Neutrophil (primary cell): Measurements from ENCODE around the gene CREBZF.
"Not testable (repeated sequence)": the region's sequence is repeated elsewhere in the genome, so short reads cannot be mapped to it uniquely, and the experiment has no call there.

Source experiments
- H3K27ac ChIP-seq: fragments of 200-600 bp; sonication (generic); 2 replicates; pipeline ENCODE4 v1.5.1; 2016; ENCODE audit warnings: mild to moderate bottlenecking, moderate library complexity
- H3K27me3 ChIP-seq: fragments of 200-600 bp; sonication (generic); 2 replicates; pipeline ENCODE4 v1.6.0; 2016; ENCODE audit warnings: mild to moderate bottlenecking
- H3K36me3 ChIP-seq: fragments of 200-600 bp; sonication (generic); 2 replicates; pipeline ENCODE4 v1.5.1; 2017
- H3K4me1 ChIP-seq, 2 experiments: fragments of 200-600 bp in 1 of 2; sonication (generic) in 1 of 2; 1 replicate in 1 of 2; 2 replicates in 1 of 2; pipeline versions ENCODE4 v1.5.1 to v1.6.1; 2013 to 2016; ENCODE audit warnings: low read depth in 1 of 2, low read length in 1 of 2, mild to moderate bottlenecking in 1 of 2, moderate library complexity in 1 of 2; ENCODE audit not compliant: control insufficient read depth in 1 of 2, insufficient read depth in 1 of 2
- H3K4me3 ChIP-seq, 2 experiments: fragments of 200-600 bp in 1 of 2; sonication (generic) in 1 of 2; 1 replicate in 1 of 2; 2 replicates in 1 of 2; pipeline ENCODE4 v1.5.1; 2013 to 2016; ENCODE audit warnings: low read depth in 1 of 2, low read length in 1 of 2, mild to moderate bottlenecking in 1 of 2, moderate library complexity in 1 of 2
- H3K9me3 ChIP-seq: fragments of 200-600 bp; sonication (generic); 2 replicates; pipeline ENCODE4 v1.5.1; 2016
- TF ChIP-seq, protein P1 (sequence below): fragments of 200-600 bp; sonication (generic); IDR thresholded peaks from 2 replicates; pipeline ENCODE4 v1.5.1; 2016; ENCODE audit warnings: antibody characterized with exemption

CREBZF gene

DNA sequence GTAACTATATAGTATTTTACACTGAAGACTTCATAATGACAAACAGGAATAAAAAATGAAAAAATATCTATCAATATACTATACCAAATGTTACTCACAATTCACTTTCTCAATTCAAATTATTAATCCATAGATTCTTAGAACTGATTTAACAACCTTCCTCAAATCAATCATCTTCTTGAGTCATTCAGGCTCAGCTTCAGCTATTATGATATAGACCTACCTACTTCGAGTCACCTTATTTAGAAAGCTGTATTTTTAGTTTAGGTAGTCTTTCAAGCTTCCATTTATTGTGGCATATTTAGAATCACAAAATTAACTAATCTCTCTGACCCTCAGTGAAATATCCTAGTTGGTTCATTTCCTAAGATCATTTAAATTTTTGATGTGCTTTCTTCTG lies 8.2 kb downstream of the CREBZF start:
- peaks cover 40% of the 10 kb centered on the region for H3K36me3 ChIP-seq
- no peak overlapping the region for H3K27ac ChIP-seq
- H3K4me1 ChIP-seq: no peaks in the 10 kb centered on the region
- no peaks in the 10 kb centered on the region for H3K9me3 ChIP-seq
- TF ChIP-seq, protein P1, sequence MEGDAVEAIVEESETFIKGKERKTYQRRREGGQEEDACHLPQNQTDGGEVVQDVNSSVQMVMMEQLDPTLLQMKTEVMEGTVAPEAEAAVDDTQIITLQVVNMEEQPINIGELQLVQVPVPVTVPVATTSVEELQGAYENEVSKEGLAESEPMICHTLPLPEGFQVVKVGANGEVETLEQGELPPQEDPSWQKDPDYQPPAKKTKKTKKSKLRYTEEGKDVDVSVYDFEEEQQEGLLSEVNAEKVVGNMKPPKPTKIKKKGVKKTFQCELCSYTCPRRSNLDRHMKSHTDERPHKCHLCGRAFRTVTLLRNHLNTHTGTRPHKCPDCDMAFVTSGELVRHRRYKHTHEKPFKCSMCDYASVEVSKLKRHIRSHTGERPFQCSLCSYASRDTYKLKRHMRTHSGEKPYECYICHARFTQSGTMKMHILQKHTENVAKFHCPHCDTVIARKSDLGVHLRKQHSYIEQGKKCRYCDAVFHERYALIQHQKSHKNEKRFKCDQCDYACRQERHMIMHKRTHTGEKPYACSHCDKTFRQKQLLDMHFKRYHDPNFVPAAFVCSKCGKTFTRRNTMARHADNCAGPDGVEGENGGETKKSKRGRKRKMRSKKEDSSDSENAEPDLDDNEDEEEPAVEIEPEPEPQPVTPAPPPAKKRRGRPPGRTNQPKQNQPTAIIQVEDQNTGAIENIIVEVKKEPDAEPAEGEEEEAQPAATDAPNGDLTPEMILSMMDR: no peak
- H3K4me3 ChIP-seq: no peak overlapping the region
- no peaks in the 10 kb centered on the region for H3K27me3 ChIP-seq

DNA sequence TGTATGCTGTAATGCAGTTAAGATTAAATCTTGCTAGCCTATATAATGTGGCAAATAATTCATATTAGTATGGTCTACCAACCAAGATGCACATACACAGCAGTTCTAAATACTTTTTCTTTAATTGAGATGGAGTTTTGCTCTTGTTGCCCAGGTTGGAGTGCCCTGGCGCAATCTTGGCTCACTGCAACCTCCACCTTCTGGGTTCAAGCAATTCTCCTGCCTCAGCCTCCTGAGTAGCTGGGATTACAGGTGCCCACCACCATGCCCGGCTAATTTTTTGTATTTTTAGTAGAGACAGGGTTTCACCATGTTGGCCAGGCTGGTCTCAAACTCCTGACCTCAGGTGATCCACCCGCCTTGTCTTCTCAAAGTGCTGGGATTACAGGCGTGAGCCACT lies 10.6 kb downstream of the CREBZF start:
- H3K27ac ChIP-seq, H3K4me1 ChIP-seq, H3K4me3 ChIP-seq, H3K27me3 ChIP-seq, H3K9me3 ChIP-seq: not testable (repeated sequence)
- H3K36me3 ChIP-seq: peaks cover 29% of the 10 kb centered on the region

DNA sequence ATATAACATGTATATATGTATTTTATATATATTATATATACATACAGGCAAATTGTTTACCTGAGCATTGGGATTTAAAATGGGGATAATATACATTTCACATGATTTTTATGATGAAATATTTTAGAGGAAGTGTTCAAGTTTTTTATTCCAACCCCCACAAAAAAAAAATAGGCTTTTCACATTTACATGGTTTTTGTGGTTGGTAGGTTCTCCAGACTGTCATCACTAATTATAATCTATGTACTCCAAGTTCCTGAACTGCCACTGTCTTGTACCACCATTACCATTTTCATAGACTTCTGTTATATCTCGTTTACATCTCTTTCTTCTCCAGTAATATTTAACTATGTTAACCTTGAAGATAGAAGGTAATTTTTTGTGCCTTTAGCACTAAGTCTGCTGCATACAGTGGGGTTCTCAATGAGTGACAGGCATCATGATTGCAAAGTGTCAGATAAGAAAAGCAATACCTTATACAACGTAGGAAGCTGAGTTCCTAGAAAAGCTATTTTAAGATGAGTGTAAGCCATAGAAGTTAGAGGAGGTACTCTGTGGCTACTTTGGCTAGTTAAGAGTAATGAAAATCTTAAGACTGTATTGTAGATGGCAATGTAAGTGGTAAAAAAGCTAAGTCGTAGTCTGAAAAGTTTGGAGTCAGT lies 12.0 kb downstream of the CREBZF start:
- Histone ChIP-seq H3K27me3 (no peaks in the 10 kb centered on the region), H3K4me3 (no peak overlapping the region), H3K36me3 (peaks cover 26% of the 10 kb centered on the region), H3K9me3 (no peaks in the 10 kb centered on the region), H3K27ac (no peak overlapping the region), H3K4me1 (peaks cover 5 to 6% of the 10 kb centered on the region in 2 experiments)
- TF ChIP-seq, protein P1: no peak

DNA sequence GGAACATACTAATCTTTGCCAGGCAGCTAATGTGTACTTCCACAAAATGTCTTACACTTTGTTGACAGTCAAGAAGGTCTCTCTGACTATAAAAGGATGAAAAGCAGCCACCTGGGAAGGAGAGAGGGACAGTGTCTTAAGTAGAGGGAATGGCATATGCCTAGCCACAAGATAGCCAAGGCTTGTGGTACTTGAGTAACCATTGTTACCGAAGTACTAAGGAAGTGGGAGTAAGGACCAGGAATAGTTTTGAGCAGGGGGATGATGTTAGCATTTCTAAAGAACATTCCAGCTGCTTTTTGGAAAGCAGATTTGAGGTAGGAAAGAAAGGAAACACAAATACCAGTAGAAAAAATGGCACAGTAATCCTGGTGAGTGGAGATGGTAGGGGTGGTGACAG lies 13.8 kb downstream of the CREBZF start:
- Histone ChIP-seq H3K4me3 (no peak overlapping the region), H3K4me1 (peaks cover 13 to 16% of the 10 kb centered on the region in 2 experiments), H3K9me3 (no peaks in the 10 kb centered on the region), H3K27ac (no peak overlapping the region), H3K36me3 (peaks cover 16% of the 10 kb centered on the region), H3K27me3 (peaks cover 2% of the 10 kb centered on the region)
- TF ChIP-seq, protein P1: no peak

DNA sequence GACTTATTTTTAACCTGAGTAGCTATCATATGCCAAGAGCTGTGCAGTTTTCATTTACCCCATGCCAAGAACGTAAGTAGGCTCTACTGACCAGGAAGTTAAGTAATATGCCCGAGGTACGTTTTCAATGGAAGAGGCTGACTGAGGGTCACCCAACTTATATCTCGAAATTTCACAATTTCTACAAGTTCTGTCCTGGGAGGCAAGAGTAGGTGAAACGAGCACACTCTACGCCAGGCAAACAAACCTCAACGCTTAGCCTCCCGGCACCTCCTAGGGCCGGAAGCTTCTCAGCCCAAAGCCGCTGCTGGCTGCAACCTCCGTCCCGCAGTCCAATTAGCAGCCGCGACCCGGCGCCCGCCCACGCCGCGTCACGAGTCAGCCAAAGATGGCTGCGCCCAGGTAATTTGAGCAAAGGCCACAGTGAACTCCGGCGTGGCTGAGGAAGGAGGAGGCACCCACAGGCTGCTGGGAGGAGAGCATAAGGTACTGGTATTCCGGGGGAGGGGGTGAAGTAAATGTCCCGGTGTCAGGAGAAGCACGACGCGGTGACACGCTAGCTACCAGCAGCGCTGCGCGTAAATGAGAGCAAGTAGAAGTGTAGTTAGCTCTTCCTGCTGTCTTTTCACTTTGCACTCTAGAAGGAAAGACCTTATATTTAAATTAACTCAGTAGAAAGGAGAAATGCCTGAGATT lies 17.2 kb downstream of the CREBZF start, which contains the start of gene TMEM126A:
TMEM126A (plus strand) TSS at position 364 of the 696 bp plus-strand sequence. CDS start 2,289 bp downstream, outside the sequence.
- Histone ChIP-seq H3K4me3 (peak within 1 kb of the TSS; percentile 83), H3K36me3 (no peaks in the 10 kb centered on the region), H3K9me3 (no peaks in the 10 kb centered on the region), H3K4me1 (peaks cover 13 to 16% of the 10 kb centered on the region in 2 experiments), H3K27ac (peak within 1 kb of the TSS; percentile 84), H3K27me3 (peaks cover 35% of the 10 kb centered on the region)
- TF ChIP-seq, protein P1: peak; percentile 47

DNA sequence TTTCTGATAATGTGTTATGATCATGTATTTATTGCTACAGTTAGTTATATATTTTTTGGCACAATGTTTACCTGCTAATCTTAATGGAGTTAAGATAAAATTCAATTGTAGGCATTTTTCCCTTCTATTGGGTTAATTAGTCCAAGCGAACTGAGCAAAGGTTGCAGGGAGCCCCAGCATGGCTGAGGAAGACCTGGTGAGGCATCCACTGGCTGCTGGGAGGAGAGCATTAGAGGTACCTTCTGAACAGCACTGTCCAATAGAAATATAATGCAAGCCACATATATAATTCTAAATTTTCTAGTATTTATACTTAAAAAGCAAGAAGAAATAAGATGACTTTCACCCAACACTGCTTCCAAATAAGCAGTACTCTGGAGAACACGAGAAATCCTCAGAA lies 17.9 kb downstream of the CREBZF start:
- H3K27ac ChIP-seq: peak overlapping the region; percentile 84

More for the DNA sequence above, 17.9 kb downstream of the CREBZF start:
- peaks cover 13 to 16% of the 10 kb centered on the region in 2 experiments for H3K4me1 ChIP-seq
- peaks cover 41% of the 10 kb centered on the region for H3K27me3 ChIP-seq
- H3K36me3 ChIP-seq: no peaks in the 10 kb centered on the region
- peak overlapping the region; percentile 83 for H3K4me3 ChIP-seq
- TF ChIP-seq, protein P1: no peak
- H3K9me3 ChIP-seq: no peaks in the 10 kb centered on the region
